B cell (primary cell): ENCODE data around the gene GPR78. TPM values are rescaled to one million over a fixed set of nuclear protein-coding genes. Genes with fewer than 3 reads are reported as not detected.

Experiments
- ATAC-seq: fragments of 200-7000 bp; cut with Tn5 transposase; one replicate; pipeline ENCODE4 v1.10.0; 2021; ENCODE audit warnings: low read depth, mild to moderate bottlenecking, moderate number of reproducible peaks, moderate library complexity
- CTCF ChIA-PET: fragments of 350-600 bp; sonication (Branson Sonifier 250); formaldehyde crosslinking; loops from one replicate; lab custom pipeline; 2021; ENCODE audit warnings: antibody characterized with exemption, inconsistent platforms; lab: Charles Lee
- POLR2A ChIA-PET: fragments of 350-600 bp; sonication (Branson Sonifier 250); formaldehyde crosslinking; loops from one replicate; lab custom pipeline; 2021; ENCODE audit warnings: antibody characterized with exemption; lab: Charles Lee
- DNase-seq: peaks from one replicate; pipeline ENCODE4 v3.0.0; 2013
- H2AFZ ChIP-seq: 2 replicates; pipeline ENCODE4 v1.6.1; 2012; ENCODE audit warnings: mild to moderate bottlenecking, low read depth, low read length; ENCODE audit not compliant: insufficient read depth, poor library complexity, severe bottlenecking
- H3K27ac ChIP-seq, 2 donors: 1 replicate in 1 of 2; 2 replicates in 1 of 2; pipeline ENCODE4 v1.5.1; 2012 to 2013; ENCODE audit warnings: low read length in 2 of 2, mild to moderate bottlenecking in 2 of 2, moderate library complexity in 1 of 2
- H3K27me3 ChIP-seq, 4 experiments: fragments of 200-600 bp in 1 of 4; sonication (generic) in 1 of 4; replicated peaks in 1 of 4; 1 replicate in 2 of 4; 2 replicates in 2 of 4; pipeline versions ENCODE4 v1.6.1 to v1.7.0; 2013 to 2016; ENCODE audit warnings: low read length in 3 of 4, mild to moderate bottlenecking in 2 of 4, mixed read lengths in 1 of 4, moderate library complexity in 1 of 4; ENCODE audit not compliant: insufficient read depth in 4 of 4, control insufficient read depth in 3 of 4; ENCODE audit errors: control extremely low read depth in 1 of 4
- H3K36me3 ChIP-seq, 2 experiments: replicated peaks in 1 of 2; 1 replicate in 1 of 2; 2 replicates in 1 of 2; pipeline versions ENCODE4 v1.6.1 to v1.7.1; 2013; ENCODE audit warnings: low read length in 1 of 2; ENCODE audit not compliant: insufficient read depth in 2 of 2, control insufficient read depth in 1 of 2; ENCODE audit errors: control extremely low read depth in 1 of 2, extremely low read depth in 1 of 2
- H3K4me1 ChIP-seq, 2 donors: fragments of 200-600 bp in 1 of 2; sonication (generic) in 1 of 2; 1 replicate in 1 of 2; 2 replicates in 1 of 2; pipeline versions ENCODE4 v1.5.1 to v1.6.1; 2013 to 2017; ENCODE audit warnings: low read length in 2 of 2; ENCODE audit not compliant: control insufficient read depth in 2 of 2, insufficient read depth in 2 of 2
- H3K4me2 ChIP-seq: replicated peaks from 2 replicates; pipeline ENCODE3; 2012; ENCODE audit warnings: mild to moderate bottlenecking, low read depth, low read length; ENCODE audit not compliant: poor library complexity, severe bottlenecking
- H3K4me3 ChIP-seq, 5 experiments: fragments of 200-600 bp in 1 of 5; sonication (generic) in 1 of 5; 1 replicate in 3 of 5; 2 replicates in 2 of 5; pipeline versions ENCODE4 v1.5.1 to v1.7.0; 2011 to 2016; ENCODE audit warnings: low read length in 4 of 5, mild to moderate bottlenecking in 4 of 5, low read depth in 2 of 5, control low read depth in 1 of 5, moderate library complexity in 1 of 5; ENCODE audit not compliant: insufficient read depth in 1 of 5; ENCODE audit errors: control extremely low read depth in 1 of 5, extremely low read depth in 1 of 5
- H3K79me2 ChIP-seq: fragments of 200-600 bp; sonication (generic); one replicate; pipeline ENCODE4 v1.6.0; 2016; ENCODE audit warnings: low read length; ENCODE audit not compliant: control insufficient read depth, insufficient read depth
- H3K9ac ChIP-seq: fragments of 200-600 bp; sonication (generic); 2 replicates; pipeline ENCODE4 v1.6.1; 2017; ENCODE audit warnings: mild to moderate bottlenecking, low read length, moderate library complexity
- H3K9me3 ChIP-seq, 3 donors: one replicate each; pipeline versions ENCODE4 v1.6.1 to v1.7.1; 2013; ENCODE audit warnings: low read length in 2 of 3; ENCODE audit not compliant: control insufficient read depth in 2 of 3, insufficient read depth in 1 of 3; ENCODE audit errors: control extremely low read depth in 1 of 3
- H4K20me1 ChIP-seq: 2 replicates; pipeline ENCODE4 v1.6.0; 2012; ENCODE audit warnings: mild to moderate bottlenecking, low read length; ENCODE audit not compliant: insufficient read depth, control insufficient read depth, poor library complexity, severe bottlenecking
- H3K27ac Mint-ChIP-seq: one replicate; pipeline ENCODE4 v1.8.0; 2021; ENCODE audit warnings: mixed read lengths
- H3K27me3 Mint-ChIP-seq: one replicate; pipeline ENCODE4 v1.8.0; 2021; ENCODE audit warnings: mixed read lengths
- H3K4me1 Mint-ChIP-seq: one replicate; pipeline ENCODE4 v1.8.0; 2021; ENCODE audit warnings: mixed read lengths
- H3K4me3 Mint-ChIP-seq: one replicate; pipeline ENCODE4 v1.8.0; 2021; ENCODE audit warnings: mixed read lengths
- H3K9me3 Mint-ChIP-seq: one replicate; pipeline ENCODE4 v1.8.0; 2022; ENCODE audit warnings: mixed read lengths; ENCODE audit not compliant: insufficient read depth
- EZH2 ChIP-seq: IDR thresholded peaks from 2 replicates; pipeline ENCODE4 v1.6.1; 2012; ENCODE audit warnings: borderline replicate concordance, low read depth, mild to moderate bottlenecking, moderate library complexity, low read length; ENCODE audit not compliant: insufficient read depth, poor library complexity, severe bottlenecking
- WGBS: methylation state at CpG from one replicate; pipeline ENCODE4 v1.1.5; 2013; ENCODE audit warnings: missing lambda C conversion rate; ENCODE audit not compliant: insufficient coverage; 5-methylcytosine and 5-hydroxymethylcytosine counted together
- intact Hi-C: fragments of 100-400 bp; cut with micrococcal nuclease; formaldehyde crosslinking; loops from one replicate; pipeline ENCODE4 v1.10.0; 2022
- polyA plus RNA-seq: library from polyadenylated mRNA; depleted of rRNA; stranded (reverse); fragments of >200 nt; gene quantifications from 2 replicates; pipeline ENCODE4 v1.2.3, GENCODE V29; 2012
- total RNA-seq, 2 donors: library from RNA; stranded (reverse); fragments of 120-200 nt in 1 of 2; gene quantifications; 1 replicate in 1 of 2; 2 replicates in 1 of 2; pipeline versions ENCODE4 v1.2.3 to v1.2.4, GENCODE V29; 2013 to 2022
- TF ChIP-seq, protein P1 (sequence below): fragments of 200-600 bp; IDR thresholded peaks from one replicate; pipeline ENCODE4 v1.8.0; 2022; ENCODE audit warnings: antibody characterized with exemption, mild to moderate bottlenecking

The GPR78 gene
- total and polyA plus RNA-seq, 2 donors (not counting 1 experiment from before 2014, with no cell fraction given), result not detected

DNA sequence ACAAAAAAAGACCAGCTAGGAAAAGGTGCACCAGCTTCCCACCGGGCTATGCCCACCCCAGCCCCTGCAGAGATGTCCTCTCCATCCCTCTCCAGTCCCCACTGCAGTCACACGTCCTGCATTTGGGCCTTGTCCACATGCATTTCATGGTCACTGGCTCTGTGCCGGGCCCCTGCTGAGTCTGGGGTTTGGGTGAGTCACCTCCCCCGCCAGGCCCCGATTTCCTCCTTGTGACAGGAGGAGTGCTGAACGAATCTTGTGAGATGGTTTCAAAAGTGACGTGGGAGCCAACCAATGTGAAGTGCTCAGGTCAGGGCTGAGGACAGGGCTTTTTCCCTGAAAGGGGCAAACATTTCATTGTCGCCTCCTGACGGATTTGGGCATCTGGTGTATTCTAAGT is 19.5 kb downstream of the GPR78 start:
- no peaks in the 10 kb centered on the region for H3K4me1 Mint-ChIP-seq
- H3K4me3 Mint-ChIP-seq, result no peak overlapping the region
- no peaks in the 10 kb centered on the region for H3K9me3 Mint-ChIP-seq
- H2AFZ ChIP-seq, result no peak overlapping the region
- CTCF ChIA-PET, result no interaction called here
- ATAC-seq (no peak), DNase-seq (no peak)
- TF ChIP-seq EZH2, result no peak
- TF ChIP-seq, protein P1, sequence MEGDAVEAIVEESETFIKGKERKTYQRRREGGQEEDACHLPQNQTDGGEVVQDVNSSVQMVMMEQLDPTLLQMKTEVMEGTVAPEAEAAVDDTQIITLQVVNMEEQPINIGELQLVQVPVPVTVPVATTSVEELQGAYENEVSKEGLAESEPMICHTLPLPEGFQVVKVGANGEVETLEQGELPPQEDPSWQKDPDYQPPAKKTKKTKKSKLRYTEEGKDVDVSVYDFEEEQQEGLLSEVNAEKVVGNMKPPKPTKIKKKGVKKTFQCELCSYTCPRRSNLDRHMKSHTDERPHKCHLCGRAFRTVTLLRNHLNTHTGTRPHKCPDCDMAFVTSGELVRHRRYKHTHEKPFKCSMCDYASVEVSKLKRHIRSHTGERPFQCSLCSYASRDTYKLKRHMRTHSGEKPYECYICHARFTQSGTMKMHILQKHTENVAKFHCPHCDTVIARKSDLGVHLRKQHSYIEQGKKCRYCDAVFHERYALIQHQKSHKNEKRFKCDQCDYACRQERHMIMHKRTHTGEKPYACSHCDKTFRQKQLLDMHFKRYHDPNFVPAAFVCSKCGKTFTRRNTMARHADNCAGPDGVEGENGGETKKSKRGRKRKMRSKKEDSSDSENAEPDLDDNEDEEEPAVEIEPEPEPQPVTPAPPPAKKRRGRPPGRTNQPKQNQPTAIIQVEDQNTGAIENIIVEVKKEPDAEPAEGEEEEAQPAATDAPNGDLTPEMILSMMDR, result no peak
- 54% methylated on average over 7 of the region's 9 CpGs for WGBS
- no peaks in the 10 kb centered on the region for H3K27me3 ChIP-seq
- intact Hi-C loops, result no loop called here
- H3K9ac ChIP-seq, result no peak overlapping the region
- no peaks in the 10 kb centered on the region for H3K79me2 ChIP-seq
- POLR2A ChIA-PET, result no interaction called here
- no peak overlapping the region for H3K4me3 ChIP-seq
- H3K4me2 ChIP-seq, result no peak overlapping the region
- H3K27ac Mint-ChIP-seq, result no peak overlapping the region
- no peaks in the 10 kb centered on the region for H3K36me3 ChIP-seq
- no peaks in the 10 kb centered on the region for H4K20me1 ChIP-seq
- no peaks in the 10 kb centered on the region for H3K9me3 ChIP-seq
- no peaks in the 10 kb centered on the region for H3K4me1 ChIP-seq
- no peaks in the 10 kb centered on the region for H3K27me3 Mint-ChIP-seq
- no peak overlapping the region for H3K27ac ChIP-seq

DNA sequence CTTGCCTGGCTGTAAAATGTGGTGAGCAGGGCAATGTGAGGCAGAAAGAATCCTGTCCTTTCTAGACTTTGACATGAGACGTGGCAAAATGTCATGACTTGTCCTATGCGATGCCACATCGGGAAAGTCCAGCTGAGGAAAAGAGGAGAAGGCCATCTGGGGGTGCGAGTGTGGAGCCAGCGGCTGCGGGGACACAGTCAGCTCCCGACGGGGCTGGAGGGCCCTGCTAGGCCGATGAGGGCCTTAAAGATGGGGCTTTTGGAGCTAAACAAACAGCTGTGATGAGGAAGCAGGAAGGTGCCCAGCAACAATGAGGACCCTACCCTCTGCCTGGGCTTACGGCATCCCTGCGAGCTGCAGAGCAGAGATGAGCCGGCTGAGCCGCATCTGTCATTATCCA is 20.1 kb downstream of the GPR78 start:
- DNase-seq (no peak), ATAC-seq (no peak)
- no peaks in the 10 kb centered on the region for H3K27me3 ChIP-seq
- no peaks in the 10 kb centered on the region for H3K9me3 ChIP-seq
- Mint-ChIP-seq H3K27ac (no peak overlapping the region), H3K4me3 (no peak overlapping the region), H3K4me1 (no peaks in the 10 kb centered on the region), H3K27me3 (no peaks in the 10 kb centered on the region), H3K9me3 (no peaks in the 10 kb centered on the region)
- ChIA-PET CTCF (no interaction called here), POLR2A (no interaction called here)
- H3K79me2 ChIP-seq, result no peaks in the 10 kb centered on the region
- H3K4me3 ChIP-seq, result no peak overlapping the region
- no peaks in the 10 kb centered on the region for H3K36me3 ChIP-seq
- H3K4me1 ChIP-seq, result no peaks in the 10 kb centered on the region
- H3K9ac ChIP-seq, result no peak overlapping the region
- H3K27ac ChIP-seq, result no peak overlapping the region
- H4K20me1 ChIP-seq, result no peaks in the 10 kb centered on the region
- 88% methylated on average over 13 of the region's 13 CpGs for WGBS
- no peak for TF ChIP-seq EZH2
- TF ChIP-seq, protein P1, result no peak
- H2AFZ ChIP-seq, result no peak overlapping the region
- H3K4me2 ChIP-seq, result no peak overlapping the region
- intact Hi-C loops, result no loop called here
